Esophagus muscularis mucosa (tissue), 4 donors: ENCODE measurements around the gene MTRF1L. TPM values are rescaled to one million over a fixed set of nuclear protein-coding genes. Genes with fewer than 3 reads are reported as not detected.
A peak's percentile ranks its signal among the peaks of the same experiment; 100 is the strongest.

Source experiments
- DNase-seq: peaks from one replicate; pipeline ENCODE4 v3.0.0-alpha.2; 2017; ENCODE audit errors: extremely low spot score
- H3K27ac ChIP-seq, 4 donors: fragments of 200-600 bp; sonication (generic); replicated peaks in 1 of 4; 1 replicate in 3 of 4; 2 replicates in 1 of 4; pipeline ENCODE4 v1.5.1; 2016 to 2019; ENCODE audit warnings: mild to moderate bottlenecking in 1 of 4
- H3K27me3 ChIP-seq, 4 donors: fragments of 200-600 bp; sonication (generic); one replicate each; pipeline versions ENCODE4 v1.5.1 to v1.6.0; 2016 to 2019
- H3K36me3 ChIP-seq, 4 donors: fragments of 200-600 bp; sonication (generic); one replicate each; pipeline ENCODE4 v1.5.1; 2016 to 2019
- H3K4me1 ChIP-seq, 4 donors: fragments of 200-600 bp; sonication (generic); one replicate each; pipeline ENCODE4 v1.5.1; 2016 to 2019
- H3K4me3 ChIP-seq, 4 donors: fragments of 200-600 bp; sonication (generic); 1 replicate in 2 of 4; 2 replicates in 2 of 4; pipeline ENCODE4 v1.5.1; 2016 to 2019; ENCODE audit warnings: mild to moderate bottlenecking in 4 of 4, moderate library complexity in 1 of 4
- H3K9me3 ChIP-seq, 4 donors: fragments of 200-600 bp; sonication (generic); 1 replicate in 3 of 4; 2 replicates in 1 of 4; pipeline ENCODE4 v1.5.1; 2016 to 2019
- EP300 ChIP-seq: sonication (generic); formaldehyde crosslinking; IDR thresholded peaks from one replicate; pipeline ENCODE4 v1.6.1; 2017; ENCODE audit warnings: antibody characterized with exemption
- POLR2A ChIP-seq: fragments of 450-650 bp; IDR thresholded peaks from one replicate; pipeline ENCODE4 v1.6.1; 2017; ENCODE audit warnings: antibody characterized with exemption, moderate library complexity, mild to moderate bottlenecking, low read depth
- POLR2AphosphoS5 ChIP-seq, 2 donors: sonication (generic); formaldehyde crosslinking; IDR thresholded peaks; one replicate each; pipeline ENCODE4 v1.6.1; 2017; ENCODE audit warnings: antibody characterized with exemption in 2 of 2
- WGBS: methylation state at CpG from one replicate; pipeline ENCODE4 v1.1.5; 2018; 5-methylcytosine and 5-hydroxymethylcytosine counted together
- intact Hi-C: fragments of 100-400 bp; cut with DNase I; formaldehyde crosslinking; loops from one replicate; pipeline ENCODE4 v1.15.1; 2023
- total RNA-seq, 4 donors: library from RNA; depleted of rRNA; stranded (reverse); fragments of >200 nt; gene quantifications; one replicate each; pipeline versions ENCODE4 v1.1.0 to v1.2.1, GENCODE V29; 2016
- TF ChIP-seq, protein P1 (sequence below), 3 experiments: fragments of 200-600 bp in 2 of 3; fragments of 450-650 bp in 1 of 3; sonication (generic) in 2 of 3; IDR thresholded peaks; one replicate each; pipeline ENCODE4 v1.5.1; 2017 to 2019; ENCODE audit warnings: antibody characterized with exemption in 3 of 3, mild to moderate bottlenecking in 2 of 3, moderate library complexity in 1 of 3

MTRF1L gene
- total RNA-seq, 4 donors from 2014 or later = 16.9 to 26.6 (median 21.1) TPM

- Histone ChIP-seq H3K4me3 (no peak overlapping the region), H3K27ac (no peak overlapping the region), H3K4me1 (no peaks in the 10 kb centered on the region), H3K27me3 (no peaks in the 10 kb centered on the region), H3K36me3 (no peaks in the 10 kb centered on the region), H3K9me3 (no peaks in the 10 kb centered on the region)
- intact Hi-C loops = loop anchor here (10.0 kb wide), 1 partner anchor 482 kb away; no protein-coding TSS in a partner anchor
- TF ChIP-seq, protein P1, sequence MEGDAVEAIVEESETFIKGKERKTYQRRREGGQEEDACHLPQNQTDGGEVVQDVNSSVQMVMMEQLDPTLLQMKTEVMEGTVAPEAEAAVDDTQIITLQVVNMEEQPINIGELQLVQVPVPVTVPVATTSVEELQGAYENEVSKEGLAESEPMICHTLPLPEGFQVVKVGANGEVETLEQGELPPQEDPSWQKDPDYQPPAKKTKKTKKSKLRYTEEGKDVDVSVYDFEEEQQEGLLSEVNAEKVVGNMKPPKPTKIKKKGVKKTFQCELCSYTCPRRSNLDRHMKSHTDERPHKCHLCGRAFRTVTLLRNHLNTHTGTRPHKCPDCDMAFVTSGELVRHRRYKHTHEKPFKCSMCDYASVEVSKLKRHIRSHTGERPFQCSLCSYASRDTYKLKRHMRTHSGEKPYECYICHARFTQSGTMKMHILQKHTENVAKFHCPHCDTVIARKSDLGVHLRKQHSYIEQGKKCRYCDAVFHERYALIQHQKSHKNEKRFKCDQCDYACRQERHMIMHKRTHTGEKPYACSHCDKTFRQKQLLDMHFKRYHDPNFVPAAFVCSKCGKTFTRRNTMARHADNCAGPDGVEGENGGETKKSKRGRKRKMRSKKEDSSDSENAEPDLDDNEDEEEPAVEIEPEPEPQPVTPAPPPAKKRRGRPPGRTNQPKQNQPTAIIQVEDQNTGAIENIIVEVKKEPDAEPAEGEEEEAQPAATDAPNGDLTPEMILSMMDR (IDR thresholded peaks at IDR 0.05) = peak; percentile 14 to 44 (median 38)
- TF ChIP-seq POLR2AphosphoS5 (IDR thresholded peaks at IDR 0.05) = no peak
- 69% methylated on average over 9 of the region's 9 CpGs for WGBS
- DNase-seq = no peak
Observed at GRCh38 chr6:153032255-153032882, 29.9 kb upstream of the MTRF1L start.

- DNase-seq = no peak
- TF ChIP-seq EP300 (no peak), POLR2AphosphoS5 (IDR thresholded peaks at IDR 0.05) (no peak), POLR2A (no peak)
- TF ChIP-seq, protein P1 (IDR thresholded peaks at IDR 0.05) = no peak
- no peaks in the 10 kb centered on the region for H3K36me3 ChIP-seq
- no peak overlapping the region for H3K27ac ChIP-seq
- 43% methylated on average over 1 of the region's 1 CpG for WGBS
- H3K9me3 ChIP-seq = no peaks in the 10 kb centered on the region
- no peaks in the 10 kb centered on the region for H3K27me3 ChIP-seq
- no peak overlapping the region for H3K4me3 ChIP-seq
- intact Hi-C loops = loop anchor here (10.0 kb wide), 1 partner anchor 483 kb away; no protein-coding TSS in a partner anchor
- H3K4me1 ChIP-seq = no peaks in the 10 kb centered on the region
Observed at GRCh38 chr6:153031335-153031955, 28.9 kb upstream of the MTRF1L start.

- no peaks in the 10 kb centered on the region for H3K4me1 ChIP-seq
- H3K27me3 ChIP-seq = no peaks in the 10 kb centered on the region
- 86% methylated on average over 4 of the region's 4 CpGs for WGBS
- no peaks in the 10 kb centered on the region for H3K36me3 ChIP-seq
- H3K27ac ChIP-seq = no peak overlapping the region
- H3K4me3 ChIP-seq = no peak overlapping the region
- DNase-seq = no peak
- TF ChIP-seq POLR2A = no peak
- TF ChIP-seq, protein P1 (IDR thresholded peaks at IDR 0.05) = no peak
- TF ChIP-seq EP300 = no peak
- TF ChIP-seq POLR2AphosphoS5 (IDR thresholded peaks at IDR 0.05) = no peak
- no peaks in the 10 kb centered on the region for H3K9me3 ChIP-seq
- intact Hi-C loops = loop anchor here (10.0 kb wide), 1 partner anchor 54 kb away; no protein-coding TSS in a partner anchor
Observed at GRCh38 chr6:153028963-153029362, 26.5 kb upstream of the MTRF1L start.

GRCh38 chr6:153028286-153028685 is 25.8 kb upstream of the MTRF1L start:
- no peak for DNase-seq
- no peaks in the 10 kb centered on the region for H3K4me1 ChIP-seq
- no peaks in the 10 kb centered on the region for H3K9me3 ChIP-seq
- intact Hi-C loops = loop anchor here (10.0 kb wide), 1 partner anchor 53 kb away; no protein-coding TSS in a partner anchor
- no peak overlapping the region for H3K4me3 ChIP-seq
- H3K27me3 ChIP-seq = no peaks in the 10 kb centered on the region
- 95% methylated on average over 2 of the region's 2 CpGs for WGBS
- TF ChIP-seq, protein P1 (IDR thresholded peaks at IDR 0.05) = no peak
- no peak overlapping the region for H3K27ac ChIP-seq
- no peaks in the 10 kb centered on the region for H3K36me3 ChIP-seq

DNA sequence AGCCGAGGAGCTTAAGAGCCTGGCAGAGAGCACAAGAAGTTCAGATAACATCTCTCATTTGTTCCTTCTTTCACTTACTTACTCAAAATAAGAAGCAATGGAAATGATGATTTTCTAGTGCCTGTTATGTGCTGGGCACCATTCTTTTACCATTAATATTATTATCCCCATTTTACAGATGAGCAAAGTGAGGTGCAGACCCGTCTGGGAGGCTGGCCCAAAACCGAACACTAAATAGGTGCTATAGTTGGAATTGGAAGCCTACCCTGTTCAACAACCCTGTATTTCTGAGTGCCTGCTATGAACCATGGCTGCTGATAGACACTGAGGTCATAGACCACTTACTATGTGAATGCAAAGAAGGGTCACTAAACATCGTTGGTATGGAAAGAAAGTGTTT is 25.0 kb upstream of the MTRF1L start:
- intact Hi-C loops = loop anchor here (10.0 kb wide), 1 partner anchor 53 kb away; no protein-coding TSS in a partner anchor
- H3K36me3 ChIP-seq = no peaks in the 10 kb centered on the region
- no peaks in the 10 kb centered on the region for H3K9me3 ChIP-seq
- H3K4me1 ChIP-seq = no peaks in the 10 kb centered on the region
- DNase-seq = no peak
- H3K27me3 ChIP-seq = no peaks in the 10 kb centered on the region
- no peak overlapping the region for H3K27ac ChIP-seq
- no peak overlapping the region for H3K4me3 ChIP-seq
- TF ChIP-seq POLR2A (no peak), POLR2AphosphoS5 (IDR thresholded peaks at IDR 0.05) (no peak), EP300 (no peak)
- TF ChIP-seq, protein P1 (IDR thresholded peaks at IDR 0.05) = no peak
- WGBS = 83% methylated on average over 4 of the region's 4 CpGs
